Vagina (tissue), 2 donors: ENCODE results near the gene ADD3.

Source experiments
- CTCF ChIP-seq, 3 experiments: fragments of 450-650 bp in 2 of 3; fragments of 200-600 bp in 1 of 3; sonication (generic) in 1 of 3; IDR thresholded peaks; one replicate each; pipeline ENCODE4 v1.5.1; 2017 to 2019; ENCODE audit warnings: antibody characterized with exemption in 3 of 3, mild to moderate bottlenecking in 2 of 3, moderate library complexity in 2 of 3
- POLR2A ChIP-seq, 2 donors: fragments of 450-650 bp; IDR thresholded peaks; one replicate each; pipeline ENCODE4 v1.6.1; 2017; ENCODE audit warnings: antibody characterized with exemption in 2 of 2, mild to moderate bottlenecking in 2 of 2, moderate library complexity in 2 of 2
- POLR2AphosphoS5 ChIP-seq, 2 donors: sonication (generic); formaldehyde crosslinking; IDR thresholded peaks; one replicate each; pipeline ENCODE4 v1.9.0; 2017; ENCODE audit warnings: antibody characterized with exemption in 2 of 2, mild to moderate bottlenecking in 2 of 2, low read depth in 1 of 2; ENCODE audit not compliant: insufficient read depth in 1 of 2

- no peak for TF ChIP-seq CTCF (IDR thresholded peaks at IDR 0.05)
- TF ChIP-seq POLR2AphosphoS5 (IDR thresholded peaks at IDR 0.05; ENCODE audit: insufficient read depth in 1 of 2, low read depth in 1 of 2), result no peak
- TF ChIP-seq POLR2A (IDR thresholded peaks at IDR 0.05), result no peak
Observed at GRCh38 chr10:110048781-110049180, 41.0 kb downstream of the ADD3 start.
